HCT116 (cell line): ENCODE results near the gene PSTPIP1. TPM values are rescaled to one million over a fixed set of nuclear protein-coding genes. Genes with fewer than 3 reads are reported as not detected.

Experiments
- ATAC-seq: fragments of 200-7000 bp; cut with Tn5 transposase; 2 replicates; pipeline ENCODE4 v1.9.1; 2020; ENCODE audit warnings: mild to moderate bottlenecking, moderate library complexity
- BruUV-seq: library from RNA; stranded (reverse); fragments of 400-500 nt; replicated peaks from 2 replicates; lab custom pipeline; 2021; lab: Mats Ljungman, UMichigan
- CTCF ChIA-PET: fragments of 300-600 bp; sonication (Branson Sonifier 250); formaldehyde crosslinking; loops from one replicate; lab custom pipeline; 2021; ENCODE audit warnings: antibody characterized with exemption; lab: Charles Lee
- POLR2A ChIA-PET: fragments of 300-600, 350-600 bp; sonication (Branson Sonifier 250); formaldehyde crosslinking; loops from one replicate; lab custom pipeline; 2021; ENCODE audit warnings: antibody characterized with exemption; lab: Charles Lee
- RAD21 ChIA-PET, 2 experiments: fragments of 300-600 bp; sonication (Branson Sonifier 250); formaldehyde crosslinking; loops; one replicate each; lab custom pipeline; 2023; ENCODE audit warnings: low total read pairs in 2 of 2; ENCODE audit not compliant: uncharacterized antibody in 2 of 2, unreplicated experiment in 2 of 2, low non-redundant PET in 1 of 2; lab: Charles Lee
- DNase-seq: peaks from one replicate; pipeline ENCODE4 v3.0.0-alpha.2; 2010; ENCODE audit warnings: low read depth, low spot score
- H2AFZ ChIP-seq: fragments of 200-600 bp; shearing (Covaris generic), sonication (generic); 2 replicates; pipeline ENCODE4 v1.6.1; 2017; ENCODE audit warnings: low read depth, mixed run types, mixed read lengths, antibody characterized with exemption, low read length; ENCODE audit not compliant: poor library complexity, severe bottlenecking
- H3K27ac ChIP-seq: 2 replicates; pipeline ENCODE4 v1.5.1; 2012; ENCODE audit warnings: low read depth, low read length
- H3K27me3 ChIP-seq: fragments of 200-600 bp; sonication (generic); 2 replicates; pipeline ENCODE4 v1.6.1; 2016; ENCODE audit warnings: mixed run types, low read length, mixed read lengths; ENCODE audit not compliant: insufficient read depth
- H3K36me3 ChIP-seq, 2 experiments: fragments of 200-500 bp in 1 of 2; fragments of 200-600 bp in 1 of 2; sonication (Bioruptor generic) in 1 of 2; sonication (generic) in 1 of 2; 2 replicates each; pipeline versions ENCODE4 v1.5.1 to v1.6.1; 2014 to 2016; ENCODE audit warnings: low read length in 2 of 2, inconsistent platforms in 1 of 2, mixed read lengths in 1 of 2, mixed run types in 1 of 2; ENCODE audit not compliant: insufficient read depth in 2 of 2, control insufficient read depth in 1 of 2
- H3K4me1 ChIP-seq, 2 experiments: fragments of 200-600 bp in 1 of 2; sonication (generic) in 1 of 2; 2 replicates each; pipeline versions ENCODE4 v1.5.1 to v1.6.1; 2012 to 2017; ENCODE audit warnings: low read length in 2 of 2, inconsistent platforms in 1 of 2, mild to moderate bottlenecking in 1 of 2, mixed read lengths in 1 of 2, mixed run types in 1 of 2, moderate library complexity in 1 of 2; ENCODE audit not compliant: insufficient read depth in 2 of 2, control insufficient read depth in 1 of 2
- H3K4me2 ChIP-seq: fragments of 200-600 bp; sonication (generic); 2 replicates; pipeline ENCODE4 v1.6.1; 2017; ENCODE audit warnings: mixed run types, low read length, mixed read lengths
- H3K4me3 ChIP-seq, 2 experiments: fragments of 200-600 bp in 1 of 2; sonication (generic) in 1 of 2; replicated peaks in 1 of 2; 2 replicates each; pipeline ENCODE4 v1.5.1; 2011 to 2016; ENCODE audit warnings: low read length in 2 of 2, control low read depth in 1 of 2, low read depth in 1 of 2, mild to moderate bottlenecking in 1 of 2, mixed read lengths in 1 of 2, mixed run types in 1 of 2
- H3K79me2 ChIP-seq: fragments of 200-600 bp; sonication (generic); 2 replicates; pipeline ENCODE4 v1.6.1; 2017; ENCODE audit warnings: mild to moderate bottlenecking, mixed run types, low read length, moderate library complexity, mixed read lengths; ENCODE audit not compliant: insufficient read depth
- H3K9ac ChIP-seq: fragments of 200-600 bp; sonication (generic); 2 replicates; pipeline ENCODE4 v1.6.1; 2016; ENCODE audit warnings: low read length, mixed read lengths
- H3K9me2 ChIP-seq: fragments of 200-600 bp; sonication (generic), shearing (Covaris generic); 2 replicates; pipeline ENCODE4 v1.6.1; 2017; ENCODE audit warnings: mixed run types, mild to moderate bottlenecking, moderate library complexity; ENCODE audit not compliant: insufficient read depth
- H3K9me3 ChIP-seq, 2 experiments: fragments of 200-500 bp in 1 of 2; fragments of 200-600 bp in 1 of 2; sonication (Bioruptor generic) in 1 of 2; sonication (generic) in 1 of 2; 2 replicates each; pipeline ENCODE4 v1.6.1; 2014 to 2017; ENCODE audit warnings: low read length in 2 of 2, mixed read lengths in 2 of 2, inconsistent platforms in 1 of 2, low read depth in 1 of 2, mild to moderate bottlenecking in 1 of 2, mixed run types in 1 of 2, moderate library complexity in 1 of 2; ENCODE audit not compliant: control insufficient read depth in 1 of 2, insufficient read depth in 1 of 2
- H4K20me1 ChIP-seq: fragments of 200-600 bp; sonication (generic), shearing (Covaris generic); 2 replicates; pipeline ENCODE4 v1.6.1; 2017; ENCODE audit warnings: mixed run types, mild to moderate bottlenecking, moderate library complexity; ENCODE audit not compliant: insufficient read depth
- CBX3 ChIP-seq: IDR thresholded peaks from 2 replicates; pipeline ENCODE4 v1.6.1; 2012; ENCODE audit warnings: low read depth
- CEBPB ChIP-seq: IDR thresholded peaks from 2 replicates; pipeline ENCODE4 v1.6.1; 2012; ENCODE audit warnings: low read depth
- FOSL1 ChIP-seq: IDR thresholded peaks from 2 replicates; pipeline ENCODE4 v1.6.1; 2012; ENCODE audit warnings: low read depth
- POLR2A ChIP-seq: IDR thresholded peaks from 2 replicates; pipeline ENCODE4 v1.7.0; 2011; ENCODE audit warnings: borderline replicate concordance; ENCODE audit not compliant: insufficient read depth, insufficient read length; ENCODE audit errors: extremely low read depth
- POLR2AphosphoS5 ChIP-seq: IDR thresholded peaks from 2 replicates; pipeline ENCODE4 v1.6.1; 2011; ENCODE audit warnings: mild to moderate bottlenecking, low read depth, low read length, moderate library complexity
- RAD21 ChIP-seq: IDR thresholded peaks from 2 replicates; pipeline ENCODE4 v1.6.1; 2012; ENCODE audit warnings: low read depth, mild to moderate bottlenecking
- REST ChIP-seq: IDR thresholded peaks from 2 replicates; pipeline ENCODE4 v1.6.1; 2012; ENCODE audit warnings: low read depth
- SIN3A ChIP-seq: IDR thresholded peaks from 2 replicates; pipeline ENCODE4 v1.6.1; 2012; ENCODE audit warnings: low read depth
- SP1 ChIP-seq: IDR thresholded peaks from 2 replicates; pipeline ENCODE4 v1.6.1; 2012; ENCODE audit warnings: low read depth
- TCF7L2 ChIP-seq: IDR thresholded peaks from 2 replicates; pipeline ENCODE4 v1.7.0; 2011; ENCODE audit warnings: borderline replicate concordance, inconsistent platforms; ENCODE audit not compliant: insufficient read depth, insufficient read length; ENCODE audit errors: extremely low read depth
- YY1 ChIP-seq: IDR thresholded peaks from 2 replicates; pipeline ENCODE4 v1.6.1; 2011; ENCODE audit warnings: low read length, low read depth, moderate library complexity, mild to moderate bottlenecking; ENCODE audit not compliant: insufficient replicate concordance; ENCODE audit errors: extremely low read depth
- ZFX ChIP-seq: fragments of 450-650 bp; IDR thresholded peaks from 2 replicates; pipeline ENCODE4 v1.6.1; 2017
- ZNF274 ChIP-seq: fragments of 200-500 bp; sonication (Bioruptor generic); IDR thresholded peaks from 2 replicates; pipeline ENCODE4 v1.6.1; 2014; ENCODE audit warnings: mild to moderate bottlenecking, low read depth, low read length, inconsistent platforms
- intact Hi-C: fragments of 100-400 bp; cut with micrococcal nuclease; formaldehyde crosslinking; loops from 2 replicates; pipeline ENCODE4 v1.10.0; 2022
- total RNA-seq: library from RNA; stranded (reverse); gene quantifications from one replicate; pipeline ENCODE4 v1.2.1, GENCODE V29; 2021; ENCODE audit not compliant: unreplicated experiment

The PSTPIP1 gene
- total RNA-seq, 1 experiment from 2014 or later, result 0.79 TPM

GRCh38 chr15:77044228-77045042 lies 49.5 kb downstream of the PSTPIP1 start:
- CTCF ChIA-PET, result no interaction called here
- TF ChIP-seq ZNF274, result no peak
- TF ChIP-seq FOSL1, result no peak
- TF ChIP-seq REST, result no peak
- no peak for TF ChIP-seq POLR2AphosphoS5
- TF ChIP-seq CBX3, result no peak
- TF ChIP-seq CEBPB, result no peak
- TF ChIP-seq YY1, result no peak
- TF ChIP-seq POLR2A, result no peak
- no peak for TF ChIP-seq TCF7L2
- no peak for TF ChIP-seq SP1
- TF ChIP-seq ZFX, result no peak
- no peak for TF ChIP-seq SIN3A
- no peak for TF ChIP-seq RAD21
- no peak overlapping the region for H3K27ac ChIP-seq

More at GRCh38 chr15:77044228-77045042, 49.5 kb downstream of the PSTPIP1 start:
- DNase-seq (no peak), ATAC-seq (no peak)
- no peaks in the 10 kb centered on the region for H3K79me2 ChIP-seq
- H3K27me3 ChIP-seq, result no peaks in the 10 kb centered on the region
- H3K9ac ChIP-seq, result no peak overlapping the region
- H3K9me3 ChIP-seq, result no peaks in the 10 kb centered on the region
- no peaks in the 10 kb centered on the region for H3K4me1 ChIP-seq
- BruUV-seq, result no TSS peak
- peaks cover 12 to 27% of the 10 kb centered on the region in 2 experiments; a peak in 3 of 4 replicates for H3K36me3 ChIP-seq
- H2AFZ ChIP-seq, result no peak overlapping the region
- no peak overlapping the region for H3K4me3 ChIP-seq
- no peak overlapping the region for H3K4me2 ChIP-seq
- no peaks in the 10 kb centered on the region for H4K20me1 ChIP-seq
- no peaks in the 10 kb centered on the region for H3K9me2 ChIP-seq
- intact Hi-C loops, result no loop called here
- RAD21 ChIA-PET, result no interaction called here
- POLR2A ChIA-PET, result no interaction called here
